Gastroesophageal sphincter (tissue), 3 donors: ENCODE data around the gene TLE3.

ENCODE experiments used
- CTCF ChIP-seq, 4 experiments: fragments of 200-600 bp in 2 of 4; fragments of 450-650 bp in 2 of 4; sonication (generic) in 1 of 4; IDR thresholded peaks; one replicate each; pipeline ENCODE4 v1.5.1; 2017 to 2019; ENCODE audit warnings: antibody characterized with exemption in 4 of 4, mild to moderate bottlenecking in 2 of 4, moderate library complexity in 2 of 4
- EP300 ChIP-seq: sonication (generic); formaldehyde crosslinking; IDR thresholded peaks from one replicate; pipeline ENCODE4 v1.6.1; 2017; ENCODE audit warnings: antibody characterized with exemption, mild to moderate bottlenecking

GRCh38 chr15:70100474-70101341, 3.0 kb upstream of the TLE3 start:
- TF ChIP-seq CTCF (IDR thresholded peaks at IDR 0.05) (peak in 3 of 4 experiments; percentile 38 to 66 (median 52)), EP300 (no peak)
